Activated naive CD8-positive, alpha-beta T cell treated with anti-CD3 and anti-CD28 coated beads, Interleukin-2, amount 10 ng/mL, durations not matched to agents 7 days and 5 days (primary cell): ENCODE measurements around the gene LPA. TPM values are rescaled to one million over a fixed set of nuclear protein-coding genes. Genes with fewer than 3 reads are reported as not detected.

ENCODE experiments used
- total RNA-seq, 2 experiments: library from RNA; stranded (reverse); gene quantifications; one replicate each; pipeline ENCODE4 v1.2.3, GENCODE V29; 2021

The LPA gene
- total RNA-seq, 2 experiments from 2014 or later: not detected

Other genes with a start within 250 kb of the LPA start
- gene PLG, start 38.0 kb upstream of the LPA start, total RNA-seq: under 1 TPM in 1 of 2 experiments, not detected in 1; 0.69 TPM